HG03039 (cell line): ENCODE data around the gene DHX32.
"Not testable (repeated sequence)": the region's sequence is repeated elsewhere in the genome, so short reads cannot be mapped to it uniquely, and the experiment has no call there.

Experiments used
- ATAC-seq: cut with Tn5 transposase; IDR thresholded peaks from one replicate; pipeline ENCODE4 v1.9.1; 2021; ENCODE audit warnings: mild to moderate bottlenecking, moderate library complexity; ENCODE audit not compliant: unreplicated experiment

Gene DHX32

DNA sequence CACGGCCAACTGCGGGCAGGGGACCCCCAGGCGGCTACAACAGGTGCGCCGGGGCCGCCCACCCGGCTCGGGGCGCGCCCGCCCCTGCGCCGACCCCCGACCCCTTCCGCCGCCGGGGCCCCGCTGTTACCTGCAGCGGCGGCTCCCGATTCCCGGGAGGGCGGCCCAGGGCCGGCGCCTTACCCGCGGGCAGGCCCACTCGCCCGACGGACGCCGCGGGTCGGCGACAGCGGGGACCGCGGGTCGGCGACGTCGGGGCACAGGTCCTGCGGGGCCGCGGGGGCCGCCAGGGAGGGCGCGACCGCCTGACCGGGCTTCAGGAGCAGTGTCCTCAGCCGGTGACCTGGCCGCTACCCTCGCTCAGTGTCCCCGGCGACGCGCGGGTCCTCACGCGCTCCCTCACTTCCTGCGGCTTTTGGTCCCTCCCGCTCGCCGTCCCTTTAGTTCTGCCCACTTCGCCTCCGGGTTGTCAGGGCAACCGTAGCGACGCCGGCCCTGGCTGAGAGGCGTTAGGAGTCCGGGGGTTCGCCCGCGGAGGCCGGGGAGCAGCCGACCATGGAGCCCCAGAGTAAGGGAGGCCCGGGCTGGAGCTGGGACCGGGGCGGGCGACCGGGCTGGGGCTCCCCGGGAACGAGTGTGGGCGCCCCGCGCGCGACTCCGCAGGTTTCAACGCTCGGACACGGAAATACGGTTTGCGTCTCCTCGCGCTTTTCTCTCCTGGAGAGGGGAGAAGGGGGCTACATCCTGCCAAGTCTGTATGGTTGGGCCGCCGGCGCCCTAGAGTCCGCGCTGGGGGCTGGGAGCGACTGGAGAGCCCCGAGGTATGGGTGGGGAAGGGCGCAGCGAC, 15.2 kb upstream of the DHX32 start, which contains the start of gene FANK1:
FANK1 (plus strand) TSS at position 477 of the 847 bp plus-strand sequence; CDS start at position 556, 79 bp downstream.
- ATAC-seq: peak; percentile 83

DNA sequence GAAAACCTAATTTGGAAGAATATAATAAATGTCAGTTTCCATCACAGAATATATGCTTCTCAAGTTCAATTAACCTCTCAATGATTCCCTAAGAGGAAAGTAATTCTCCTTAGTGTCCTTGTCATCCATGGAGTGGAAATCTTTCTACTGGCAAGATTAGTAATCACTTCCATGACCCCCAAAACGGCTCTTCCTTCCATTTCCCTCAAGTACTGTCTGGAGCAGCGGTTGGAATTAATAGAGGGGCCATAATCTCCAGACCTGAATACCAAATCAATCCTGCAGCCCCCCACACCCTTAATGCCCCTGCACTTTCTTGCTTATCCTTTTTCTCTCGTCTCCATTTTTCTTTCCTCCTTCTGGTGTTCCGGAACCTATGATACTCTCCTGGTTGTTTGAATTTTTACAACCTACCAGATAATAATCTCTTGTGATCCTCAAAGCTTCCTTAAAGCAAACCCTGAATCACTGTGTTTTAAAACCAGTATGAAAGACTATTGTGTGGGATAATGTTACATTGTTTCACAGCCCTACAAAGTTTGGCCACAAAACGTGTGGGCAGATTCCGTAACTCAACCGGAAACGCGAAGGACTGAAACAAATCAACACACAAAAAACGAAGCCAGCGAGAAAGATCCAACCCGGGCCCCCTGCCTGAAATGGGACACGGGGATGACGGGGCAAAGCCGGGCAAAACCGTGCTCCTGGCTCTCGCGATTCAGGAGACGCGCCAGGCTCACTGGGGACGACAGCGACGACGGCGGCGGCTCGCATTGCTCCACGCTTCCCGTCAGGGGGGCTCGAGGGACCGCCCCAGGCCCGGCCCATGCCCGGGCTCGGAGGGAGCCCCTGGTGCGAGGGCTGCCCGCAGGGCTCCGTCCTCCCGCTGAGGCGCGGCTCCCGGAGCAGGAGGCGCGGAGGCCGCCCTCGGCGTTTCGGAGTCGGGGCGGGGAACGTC, 14.3 kb upstream of the DHX32 start:
- ATAC-seq: peak; percentile 58

DNA sequence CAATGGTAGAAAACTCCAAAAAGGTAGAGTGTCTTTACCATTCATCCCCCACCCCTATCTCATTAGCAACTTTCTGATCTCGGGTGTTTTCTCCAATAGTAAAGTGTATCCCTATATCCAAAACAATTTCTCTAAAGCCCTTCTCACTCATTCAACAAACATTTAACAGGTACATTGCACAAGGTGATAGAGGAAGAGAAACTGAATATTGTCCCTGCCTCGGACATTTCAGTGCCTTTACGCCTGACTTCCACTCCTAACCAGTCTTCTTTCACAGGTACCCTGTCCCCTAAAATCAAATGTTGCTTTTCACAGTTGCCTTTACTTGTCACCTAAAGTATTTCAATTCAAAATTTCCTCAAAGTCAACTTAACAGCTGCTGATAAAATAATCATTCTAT, 13.1 kb upstream of the DHX32 start:
- ATAC-seq: not testable (repeated sequence)

DNA sequence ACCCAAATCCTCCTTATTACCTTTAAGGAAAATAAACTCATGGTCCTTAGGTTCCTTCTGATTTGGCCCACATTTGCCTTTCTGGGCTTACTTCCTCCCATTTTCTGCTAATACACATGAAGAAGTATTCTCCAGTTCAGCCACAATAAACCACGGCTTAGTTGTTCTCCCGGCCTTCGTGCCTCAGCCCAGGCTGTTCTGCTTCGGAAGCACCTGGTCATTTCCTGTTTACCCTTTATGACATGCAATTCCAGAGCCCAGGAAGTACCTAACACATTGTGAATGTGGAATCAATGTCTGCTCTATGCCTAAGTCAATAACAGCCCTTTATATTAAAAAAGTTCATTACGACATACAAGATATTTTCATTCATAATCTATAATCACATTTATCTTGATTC, 11.3 kb upstream of the DHX32 start:
- not testable (repeated sequence) for ATAC-seq

DNA sequence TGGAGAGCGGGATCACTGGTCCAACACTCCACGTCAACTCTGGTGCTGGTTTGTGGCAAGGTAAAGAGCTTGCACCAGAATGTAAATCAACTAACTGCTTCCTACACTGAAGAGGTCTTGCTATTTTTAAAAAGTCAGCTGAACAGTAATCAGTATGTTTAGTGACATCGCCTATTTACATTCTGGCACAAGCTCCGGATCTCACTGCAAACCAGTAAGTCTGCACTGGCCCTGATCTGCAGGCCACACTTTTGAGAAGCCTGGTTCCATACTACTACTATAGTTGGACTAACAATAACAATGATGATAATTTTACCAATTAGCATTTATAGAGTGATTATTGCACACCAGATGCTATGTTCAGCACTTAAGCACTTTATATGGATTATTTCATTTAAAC, 8.3 kb upstream of the DHX32 start:
- ATAC-seq: not testable (repeated sequence)

DNA sequence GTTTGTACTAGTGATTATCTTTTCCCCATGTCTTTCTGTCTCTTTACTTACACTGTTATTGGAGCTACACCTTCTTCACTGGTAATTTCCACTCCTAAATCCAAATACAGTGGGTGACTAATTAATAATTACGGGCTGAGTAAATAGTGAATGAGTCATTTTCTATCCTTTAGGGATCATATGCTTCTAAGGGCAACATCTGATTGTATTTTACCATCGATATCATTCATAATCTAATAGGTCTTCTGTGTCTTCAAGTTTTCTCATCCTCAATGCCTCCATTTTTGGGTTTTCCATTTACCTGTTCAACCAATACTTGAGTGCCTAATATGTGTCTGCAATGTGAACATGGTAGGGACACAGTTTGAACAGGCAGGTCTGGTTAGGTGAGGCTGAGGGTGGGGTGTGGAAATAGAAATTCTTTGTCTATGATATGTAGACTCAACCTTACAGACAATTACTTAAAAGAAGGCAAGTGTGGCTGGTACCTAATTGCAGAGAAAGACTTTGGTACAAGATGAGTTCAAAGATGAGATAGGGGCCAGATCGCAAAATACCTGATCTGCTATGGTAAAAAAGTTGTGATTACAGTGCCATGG, 5.9 kb upstream of the DHX32 start:
- no peak for ATAC-seq

DNA sequence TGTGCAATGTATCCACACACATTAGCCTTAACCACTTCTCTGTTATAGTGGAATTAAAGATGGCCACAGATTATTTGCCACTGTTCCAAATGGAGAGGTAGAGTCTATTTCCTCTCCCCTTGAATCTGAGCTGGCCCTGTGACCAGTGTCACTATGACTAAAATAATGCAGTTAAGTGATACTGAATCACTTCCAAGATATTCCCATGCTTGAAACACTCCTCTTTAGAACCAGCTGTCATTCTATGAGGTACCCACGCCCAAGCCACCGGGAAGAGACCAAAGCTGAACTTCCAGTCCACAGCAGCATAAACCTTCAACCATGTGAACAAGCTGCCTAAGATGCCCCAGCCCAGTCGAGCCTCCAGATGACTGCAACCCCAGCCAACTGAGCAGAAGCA, 2.1 kb upstream of the DHX32 start:
- no peak for ATAC-seq

DNA sequence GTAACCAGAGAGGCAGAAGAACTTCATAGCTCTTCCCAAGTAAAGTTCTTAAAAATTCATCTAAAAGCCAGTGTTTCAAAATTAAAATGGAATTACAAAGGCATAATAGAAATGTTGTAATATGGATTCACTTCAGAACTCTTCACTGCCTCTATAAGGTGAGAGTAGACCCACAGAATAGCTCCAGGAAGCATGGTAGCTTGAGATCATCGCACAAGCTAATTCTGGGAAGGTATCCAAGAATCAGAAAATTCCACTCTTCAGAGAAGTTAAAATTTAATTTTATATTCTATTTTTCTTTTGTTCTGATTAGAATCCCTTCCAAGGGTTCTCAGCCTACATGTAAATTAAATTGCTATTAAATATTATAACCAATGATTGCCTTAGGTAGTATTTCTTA, 1.5 kb upstream of the DHX32 start:
- no peak for ATAC-seq

DNA sequence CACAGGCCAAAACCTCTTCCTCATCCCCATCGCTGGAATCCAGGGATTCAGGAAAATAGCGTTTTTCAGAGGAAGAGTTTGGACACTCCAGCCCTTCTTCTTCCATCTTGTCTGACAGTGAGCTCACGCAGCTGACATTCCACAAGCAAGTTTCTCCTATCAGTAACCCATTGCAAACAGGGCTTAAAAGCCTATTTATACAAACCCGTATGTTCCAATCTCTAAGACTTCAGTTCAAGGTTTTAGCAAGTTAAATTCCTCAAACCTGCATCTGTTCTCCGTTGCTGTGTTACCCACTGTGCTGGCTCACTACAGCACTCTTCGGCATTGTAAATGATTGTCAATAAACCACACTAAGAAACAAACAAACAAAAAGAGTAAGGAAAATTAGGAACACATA, 373 bp downstream of the DHX32 start:
- no peak for ATAC-seq

DNA sequence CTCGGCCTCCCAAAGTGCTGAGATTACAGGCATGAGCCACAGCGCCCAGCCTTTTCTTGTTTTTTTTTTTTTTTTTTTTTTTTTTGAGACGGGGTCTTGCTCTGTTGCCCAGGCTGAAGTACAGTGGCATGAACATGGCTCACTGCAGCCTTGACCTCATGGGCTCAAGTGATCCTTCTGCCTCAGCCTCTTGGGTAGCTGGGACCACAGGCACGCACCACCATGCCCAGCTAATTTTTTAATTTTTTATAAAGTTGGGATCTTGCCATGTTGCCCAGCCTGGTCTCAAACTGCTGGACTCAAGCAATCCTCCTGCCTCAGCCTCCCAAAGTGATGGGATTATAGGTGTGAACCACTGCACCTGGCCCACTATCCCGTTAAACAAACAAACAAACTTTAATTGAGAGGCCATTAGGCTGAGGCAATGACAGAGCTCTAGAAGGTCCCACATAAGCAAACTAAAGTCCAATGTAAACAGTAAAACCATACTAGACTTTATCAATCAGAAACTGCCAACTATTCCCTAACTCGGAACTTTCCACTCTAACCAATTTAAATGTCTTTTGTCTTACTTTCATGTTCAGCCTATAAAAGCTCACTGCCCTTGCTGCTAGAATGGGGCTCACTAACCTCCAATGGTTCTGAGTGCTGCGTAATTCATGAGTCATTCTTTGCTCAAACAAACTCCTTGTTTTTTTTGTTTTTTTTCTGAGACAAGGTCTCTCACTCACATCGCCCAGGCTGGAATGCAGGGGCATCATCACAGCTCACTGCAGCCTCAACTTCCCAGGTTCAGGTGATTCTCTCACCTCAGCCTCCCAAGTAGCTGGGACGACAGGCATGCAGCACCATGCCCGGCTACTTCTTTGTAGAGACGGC, 1.9 kb downstream of the DHX32 start:
- ATAC-seq: no peak

DNA sequence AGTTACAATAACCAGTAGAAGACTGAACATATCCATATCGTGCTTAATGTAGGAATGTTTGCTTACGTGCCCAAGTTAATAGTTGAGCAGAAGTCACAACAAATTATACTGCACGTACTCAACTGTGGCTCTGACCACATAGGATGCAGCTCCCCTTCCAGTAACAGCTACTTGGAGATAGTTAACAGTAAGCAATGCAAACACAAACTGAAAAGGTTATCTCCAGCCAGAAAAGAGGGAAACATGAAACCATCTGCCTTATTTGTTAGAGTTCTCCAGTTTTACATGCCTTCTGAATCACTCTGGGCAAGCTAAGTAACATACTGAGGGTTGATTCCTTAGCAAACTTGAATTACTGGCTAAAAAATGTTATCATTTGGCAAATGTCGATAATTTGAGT, 9.8 kb downstream of the DHX32 start:
- ATAC-seq: no peak

DNA sequence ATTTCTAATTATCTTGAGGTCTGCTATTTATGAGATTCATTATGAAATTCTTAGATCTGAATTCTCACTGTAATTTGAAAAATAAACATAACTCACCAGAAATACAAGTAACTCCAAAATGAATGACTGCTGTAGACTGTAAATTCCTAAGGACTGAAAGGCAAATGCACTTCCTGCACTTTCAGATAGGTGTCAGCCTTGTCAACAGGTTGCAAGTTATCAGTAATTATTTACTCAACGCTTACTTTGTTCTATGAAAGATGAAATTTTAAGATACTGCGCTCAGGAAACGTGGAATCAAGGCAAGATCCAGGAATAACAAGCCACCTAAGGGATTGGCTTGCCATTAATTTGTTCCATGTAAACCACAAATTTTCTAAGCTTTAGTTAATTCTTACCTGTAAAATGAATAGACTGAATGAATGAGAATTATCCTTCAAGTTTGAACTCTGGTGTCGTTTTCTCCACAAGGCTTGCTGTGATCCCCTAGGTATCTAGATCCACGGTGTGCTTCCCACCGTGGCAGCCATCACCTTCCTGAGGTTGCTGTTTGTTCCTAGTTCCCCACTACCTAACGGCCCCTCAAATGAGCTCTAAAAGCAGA, 12.6 kb downstream of the DHX32 start:
- ATAC-seq: no peak

DNA sequence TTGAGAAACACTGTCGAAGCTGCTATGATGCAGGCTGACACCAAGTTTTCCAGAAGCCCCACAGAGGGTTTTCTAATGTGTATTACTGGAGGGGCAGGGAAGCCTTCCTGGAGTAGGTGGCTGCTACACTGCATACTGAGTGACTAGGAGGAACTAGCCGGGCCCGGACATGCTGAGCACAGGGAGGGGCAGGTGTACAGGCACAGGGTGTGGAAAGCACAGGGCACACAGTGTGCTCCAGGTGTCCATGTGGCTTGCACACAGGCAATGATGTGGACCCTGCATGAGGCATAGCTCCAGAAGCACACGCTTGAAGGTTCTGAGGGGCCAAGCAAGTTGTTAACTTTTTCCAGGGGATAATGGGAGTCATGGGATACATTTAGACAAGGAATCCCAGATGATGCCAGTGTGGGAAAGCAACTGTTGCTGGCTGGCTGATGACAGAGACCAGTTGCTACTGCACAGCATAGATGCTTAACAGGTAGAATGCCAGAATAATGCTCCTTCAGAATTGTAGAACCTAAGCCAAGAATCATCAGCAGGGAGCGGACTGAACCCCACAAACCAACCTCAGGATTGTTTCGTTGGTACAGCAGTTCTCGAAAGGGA, 14.6 kb downstream of the DHX32 start:
- ATAC-seq: no peak

DNA sequence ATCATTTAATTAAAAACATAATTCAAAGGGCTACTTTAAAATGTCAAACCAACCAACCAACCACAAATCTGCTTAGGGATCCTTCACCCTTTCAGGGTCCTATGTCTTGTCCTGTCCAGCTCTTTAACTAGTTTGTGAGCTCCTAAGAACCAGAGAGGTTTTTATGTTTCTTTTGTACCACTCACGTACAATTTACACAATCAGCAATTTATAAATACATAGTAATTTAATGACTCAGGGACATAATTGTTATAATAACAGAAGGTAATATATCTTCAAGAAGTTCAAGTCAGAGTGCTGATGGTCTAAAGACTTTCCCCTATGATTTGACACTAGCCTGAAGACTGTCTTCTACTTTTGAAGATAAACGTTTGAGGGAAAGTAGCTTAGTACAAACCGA, 16.0 kb downstream of the DHX32 start:
- no peak for ATAC-seq

DNA sequence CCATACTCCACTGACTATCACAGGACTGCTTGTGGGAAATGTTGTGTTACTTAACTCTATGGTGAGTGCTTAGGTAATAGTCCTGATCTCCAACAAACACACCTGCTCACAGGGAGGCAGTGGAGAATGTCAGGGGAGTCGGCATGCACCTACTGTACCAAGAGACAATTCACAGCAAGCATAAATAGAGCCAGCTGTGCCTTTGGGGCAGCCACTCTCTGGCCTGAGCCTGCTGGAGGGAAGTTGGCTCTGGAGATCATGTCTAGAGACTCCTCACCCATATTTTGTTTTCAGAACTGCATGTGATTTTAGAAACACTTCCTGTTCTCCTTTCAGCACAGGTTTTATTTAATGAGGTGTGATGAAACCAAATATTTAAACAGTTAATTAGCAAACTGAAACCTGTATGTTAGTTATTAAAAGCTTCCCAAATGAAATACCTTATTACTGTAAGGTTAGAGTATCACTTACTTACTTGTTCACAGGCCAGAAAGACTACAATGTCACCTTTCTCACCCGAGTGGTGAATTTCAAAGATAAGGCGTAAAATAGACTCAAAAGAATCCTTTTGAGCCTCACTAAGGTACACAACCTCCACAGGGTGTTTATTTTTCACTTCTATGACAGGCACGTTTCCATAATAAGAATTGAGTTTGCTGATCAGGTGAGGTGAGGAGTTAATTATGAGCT, 21.8 kb downstream of the DHX32 start:
- ATAC-seq: no peak

DNA sequence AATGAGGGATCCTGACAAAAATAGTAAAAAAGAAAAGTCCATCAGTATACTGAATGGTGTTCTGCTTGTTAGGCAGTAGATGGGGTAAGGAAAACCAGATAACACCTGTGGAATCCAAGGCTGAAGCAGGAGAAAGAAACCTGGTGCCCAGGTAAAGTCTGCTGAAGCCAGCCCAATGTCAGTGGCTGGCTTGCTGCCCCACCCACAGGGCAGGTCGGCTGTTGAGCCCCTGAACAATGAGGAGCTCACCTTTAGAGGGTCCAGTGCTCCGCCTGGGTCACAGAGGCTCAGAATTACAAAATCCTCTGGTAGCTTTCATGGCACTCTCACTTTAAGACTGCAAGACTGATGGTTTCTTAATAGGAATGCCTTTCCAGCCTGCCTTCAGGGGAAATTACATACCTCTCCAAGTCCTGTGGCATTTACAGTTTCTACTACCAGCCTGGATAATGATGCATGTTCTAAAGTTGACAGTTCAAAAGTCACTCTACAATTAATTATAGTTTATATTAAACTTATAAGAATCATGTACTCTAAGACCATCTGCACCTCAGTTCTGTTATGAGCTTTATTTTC, 23.8 kb downstream of the DHX32 start:
- no peak for ATAC-seq

DNA sequence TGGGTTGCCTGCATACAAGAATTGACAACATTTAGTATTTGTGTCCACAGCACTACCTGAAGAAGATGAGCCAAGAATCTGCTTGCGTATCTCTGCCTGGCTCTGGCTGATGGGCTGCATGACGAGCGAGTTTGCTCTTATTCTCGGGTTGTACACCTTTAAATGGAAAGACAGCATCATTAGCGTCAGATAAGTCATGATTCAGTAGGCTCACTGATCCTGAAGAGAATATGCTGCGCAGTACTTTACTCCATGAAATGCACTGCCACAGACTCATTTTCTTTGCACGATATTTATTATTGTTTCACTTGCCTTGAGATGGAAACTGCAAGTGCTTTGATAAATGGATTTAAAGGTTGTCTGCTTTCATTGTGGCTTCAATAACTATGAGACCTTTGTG, 28.6 kb downstream of the DHX32 start:
- no peak for ATAC-seq
